SH-SY5Y (cell line): ENCODE data around the gene RPL38.

Experiments
- GATA2 ChIP-seq: IDR thresholded peaks from 2 replicates; pipeline ENCODE4 v1.6.1; 2011; ENCODE audit warnings: mild to moderate bottlenecking, low read depth, low read length
- GATA3 ChIP-seq: IDR thresholded peaks from 2 replicates; pipeline ENCODE4 v1.6.1; 2011; ENCODE audit warnings: low read depth, mild to moderate bottlenecking, low read length, moderate library complexity

DNA sequence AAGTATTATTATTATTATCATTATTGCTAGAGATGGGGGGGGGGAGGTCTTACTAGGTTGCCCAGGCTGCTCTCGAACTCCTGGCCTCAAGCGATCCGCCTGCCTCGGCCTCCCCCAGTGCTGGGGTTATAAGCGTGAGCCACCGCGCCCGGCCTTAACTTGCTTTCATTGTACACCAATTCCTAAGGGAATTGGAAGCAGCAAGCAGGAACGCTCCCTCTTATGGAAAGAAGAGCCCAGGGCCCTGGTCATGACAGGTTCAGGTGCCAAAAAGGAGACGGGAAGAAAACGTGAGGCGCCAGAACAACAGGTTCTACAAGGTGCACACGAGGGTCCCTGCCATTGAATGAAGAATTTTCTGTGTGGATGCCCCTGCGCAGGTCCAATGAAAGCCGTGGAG, 540 bp upstream of the RPL38 start:
- no peak for TF ChIP-seq GATA2
- no peak for TF ChIP-seq GATA3
